Measurements from ENCODE around the gene CDS2. TPM values are rescaled to one million over a fixed set of nuclear protein-coding genes. Genes with fewer than 3 reads are reported as not detected.

CDS2 gene
- total and polyA plus RNA-seq, 2 of the 13 experiments (the other 11 are each of a cell fraction or from before 2014, with no cell fraction given): 81.3 to 153 TPM

GRCh38 chr20:5215672-5216304 is 89.0 kb downstream of the CDS2 start:
- Histone ChIP-seq H2AFZ (ENCODE audit: low read length) (no peak overlapping the region), H3K9me3 (ENCODE audit: low read length) (no peaks in the 10 kb centered on the region), H3K9ac (ENCODE audit: insufficient read depth, low read depth, low read length) (no peak overlapping the region), H3K27ac (ENCODE audit: extremely low read length, insufficient read depth, low read length) (no peak overlapping the region), H4K20me1 (ENCODE audit: insufficient read depth, low read length) (no peaks in the 10 kb centered on the region), H3K4me3 (replicated peaks in 1 of 3; ENCODE audit: insufficient read depth in 1 of 3, low read depth in 2 of 3, low read length in 3 of 3) (no peak overlapping the region), H3K79me2 (ENCODE audit: insufficient read depth, low read length) (no peaks in the 10 kb centered on the region), H3K4me1 (ENCODE audit: insufficient read depth, low read length) (peaks cover 52% of the 10 kb centered on the region), H3K27me3 (ENCODE audit: control insufficient read depth in 1 of 2, insufficient read depth in 2 of 2, low read length in 2 of 2) (no peaks in the 10 kb centered on the region), H3K36me3 (replicated peaks in 1 of 2; ENCODE audit: control insufficient read depth in 1 of 2, insufficient read depth in 2 of 2, low read length in 2 of 2) (no peaks in the 10 kb centered on the region; a peak in 1 of 5 replicates), H3K4me2 (ENCODE audit: low read depth, low read length) (no peak overlapping the region)
- DNase-seq (ENCODE audit: low spot score) (no peak), ATAC-seq (peak; percentile 6; the same call in 1 of the 3 replicates), FAIRE-seq (no peak)
- no TSS peak for BruUV-seq (replicated peaks)
- TF ChIP-seq ATF2 (CRISPR knock-in tag; IDR thresholded peaks at IDR 0.05) (no peak), ZNF460 (CRISPR knock-in tag; IDR thresholded peaks at IDR 0.05; ENCODE audit: borderline replicate concordance) (0 out of 2 replicates have a peak, but pooled peaks have one; percentile 31), ZFP41 (CRISPR knock-in tag; IDR thresholded peaks at IDR 0.05; ENCODE audit: borderline replicate concordance) (no peak), ZBTB33 (CRISPR knock-in tag; IDR thresholded peaks at IDR 0.05) (peak; percentile 65), SALL1 (CRISPR knock-in tag; IDR thresholded peaks at IDR 0.05) (peak; percentile 25; the same call in 1 of the 2 replicates), ZNF121 (CRISPR knock-in tag; IDR thresholded peaks at IDR 0.05) (peak; percentile 15; the same call in 1 of the 2 replicates)
- intact Hi-C loops (cut with micrococcal nuclease; ENCODE audit: unreplicated experiment): no loop called here
- POLR2A ChIA-PET: interaction anchor here (1.2 kb wide), 1 partner anchor 89 kb away, joined by 7 read pairs; the partner anchor contains the start of gene CDS2
- WGBS (ENCODE audit: low lambda C conversion rate): 90% methylated on average over 4 of the region's 4 CpGs
- CTCF ChIA-PET (ENCODE audit: low intra/inter-chr PET ratio, low total read pairs): interaction anchor here (1.6 kb wide), 1 partner anchor 11 kb away, joined by 4 read pairs; no protein-coding TSS in a partner anchor
- in situ Hi-C loops (cut with HindIII; ENCODE audit: extremely low pct_ligation_motif_present, low pct_unique_long_range_greater_than_20kb): no loop called here

Measured in HepG2 (cell line).